Neural progenitor cell (in vitro differentiated cells): ENCODE results near the gene DTNB. TPM values are rescaled to one million over a fixed set of nuclear protein-coding genes. Genes with fewer than 3 reads are reported as not detected.
A peak's percentile ranks its signal among the peaks of the same experiment; 100 is the strongest.

ENCODE experiments used
- DNase-seq: peaks from one replicate; pipeline ENCODE4 v3.0.0-alpha.2; 2016; ENCODE audit warnings: low spot score
- H2AFZ ChIP-seq: fragments of 200-600 bp; sonication (generic); replicated peaks from 2 replicates; pipeline ENCODE4 v1.6.1; 2016; ENCODE audit warnings: antibody characterized with exemption
- H3F3A ChIP-seq: fragments of 200-600 bp; sonication (generic); 2 replicates; pipeline ENCODE4 v1.6.1; 2016; ENCODE audit warnings: antibody characterized with exemption, low read depth
- H3K27ac ChIP-seq: fragments of 200-600 bp; sonication (generic); 2 replicates; pipeline ENCODE4 v1.5.1; 2016; ENCODE audit warnings: mild to moderate bottlenecking
- H3K27me3 ChIP-seq: fragments of 200-600 bp; sonication (generic); 2 replicates; pipeline ENCODE4 v1.6.1; 2016; ENCODE audit warnings: mild to moderate bottlenecking, moderate library complexity
- H3K36me3 ChIP-seq: fragments of 200-600 bp; sonication (generic); 2 replicates; pipeline ENCODE4 v1.5.1; 2016
- H3K4me1 ChIP-seq: fragments of 200-600 bp; sonication (generic); 2 replicates; pipeline ENCODE4 v1.6.1; 2016; ENCODE audit warnings: mixed run types
- H3K4me2 ChIP-seq: fragments of 200-600 bp; sonication (generic); 2 replicates; pipeline ENCODE4 v1.6.1; 2016
- H3K4me3 ChIP-seq: fragments of 200-600 bp; sonication (generic); 2 replicates; pipeline ENCODE4 v1.5.1; 2016
- H3K79me2 ChIP-seq: fragments of 200-600 bp; sonication (generic); 2 replicates; pipeline ENCODE4 v1.6.1; 2016; ENCODE audit warnings: low read depth
- H3K9ac ChIP-seq: fragments of 200-600 bp; sonication (generic); 2 replicates; pipeline ENCODE4 v1.6.1; 2016
- H3K9me3 ChIP-seq: fragments of 200-600 bp; sonication (generic); 2 replicates; pipeline ENCODE4 v1.5.1; 2016; ENCODE audit warnings: low read depth
- H4K20me1 ChIP-seq: fragments of 200-600 bp; sonication (generic); 2 replicates; pipeline ENCODE4 v1.6.1; 2016; ENCODE audit warnings: low read depth
- H3K27ac Mint-ChIP-seq: 3 replicates; pipeline ENCODE4 v1.8.0; 2021; ENCODE audit warnings: mixed read lengths
- H3K27me3 Mint-ChIP-seq: 2 replicates; pipeline ENCODE4 v1.8.0; 2022; ENCODE audit warnings: low read depth, mild to moderate bottlenecking, inconsistent platforms, moderate library complexity, mixed read lengths; ENCODE audit not compliant: insufficient read depth
- H3K36me3 Mint-ChIP-seq: 3 replicates; pipeline ENCODE4 v1.8.0; 2021; ENCODE audit warnings: mixed read lengths
- H3K4me1 Mint-ChIP-seq: 3 replicates; pipeline ENCODE4 v1.8.0; 2021; ENCODE audit warnings: mixed read lengths
- H3K4me3 Mint-ChIP-seq: 3 replicates; pipeline ENCODE4 v1.8.0; 2021; ENCODE audit warnings: mild to moderate bottlenecking, moderate library complexity, mixed read lengths
- H3K9me3 Mint-ChIP-seq: 3 replicates; pipeline ENCODE4 v1.8.0; 2020; ENCODE audit warnings: mixed read lengths
- CTCF ChIP-seq: fragments of 200-600 bp; sonication (generic); IDR thresholded peaks from 2 replicates; pipeline ENCODE4 v1.5.1; 2017; ENCODE audit warnings: antibody characterized with exemption, mild to moderate bottlenecking
- EZH2 ChIP-seq: fragments of 200-600 bp; sonication (generic); IDR thresholded peaks from 2 replicates; pipeline ENCODE4 v1.6.1; 2017; ENCODE audit warnings: antibody characterized with exemption, mild to moderate bottlenecking, moderate library complexity
- EZH2phosphoT487 ChIP-seq: fragments of 200-600 bp; sonication (generic); IDR thresholded peaks from 2 replicates; pipeline ENCODE4 v1.6.1; 2017; ENCODE audit warnings: antibody characterized with exemption
- total RNA-seq: library from RNA; depleted of rRNA; stranded (reverse); fragments of >200 nt; gene quantifications from 2 replicates; pipeline ENCODE4 v1.2.3, GENCODE V29; 2015; ENCODE audit warnings: low replicate concordance

DTNB gene
- total RNA-seq, 1 donor from 2014 or later: 27.1 TPM

- no peaks in the 10 kb centered on the region for H3K79me2 ChIP-seq
These were observed 271.9 kb downstream of the DTNB start for GRCh38 chr2:25401307-25402026.

GRCh38 chr2:25400576-25401216 is 272.7 kb downstream of the DTNB start:
- H3K36me3 ChIP-seq: no peaks in the 10 kb centered on the region
- H3K9me3 ChIP-seq: no peaks in the 10 kb centered on the region
- H3K4me2 ChIP-seq: no peak overlapping the region
- H3K36me3 Mint-ChIP-seq: no peaks in the 10 kb centered on the region
- H3K27me3 Mint-ChIP-seq: peaks cover 2% of the 10 kb centered on the region
- H3K79me2 ChIP-seq: no peaks in the 10 kb centered on the region
- H3K4me3 Mint-ChIP-seq: no peak overlapping the region
- peaks cover 22% of the 10 kb centered on the region for H3K4me1 Mint-ChIP-seq
- H3K27me3 ChIP-seq: no peaks in the 10 kb centered on the region
- H3K4me1 ChIP-seq: peaks cover 4% of the 10 kb centered on the region
- H3K27ac Mint-ChIP-seq: peak overlapping the region; percentile 60
- no peak for TF ChIP-seq EZH2phosphoT487
- TF ChIP-seq CTCF: no peak
- no peak for TF ChIP-seq EZH2
- no peaks in the 10 kb centered on the region for H4K20me1 ChIP-seq
- no peak overlapping the region for H3K9ac ChIP-seq
- no peak overlapping the region for H3K4me3 ChIP-seq
- no peak for DNase-seq
- H3F3A ChIP-seq: no peaks in the 10 kb centered on the region
- no peak overlapping the region for H2AFZ ChIP-seq
- H3K9me3 Mint-ChIP-seq: no peaks in the 10 kb centered on the region
- no peak overlapping the region for H3K27ac ChIP-seq

More at GRCh38 chr2:25401307-25402026, 271.9 kb downstream of the DTNB start:
- H3K9me3 Mint-ChIP-seq: no peaks in the 10 kb centered on the region
- peaks cover 22% of the 10 kb centered on the region for H3K4me1 Mint-ChIP-seq
- peaks cover 2% of the 10 kb centered on the region for H3K27me3 Mint-ChIP-seq
- peak overlapping the region; percentile 47 for H3K27ac Mint-ChIP-seq
- H3K36me3 Mint-ChIP-seq: peaks cover under 1% of the 10 kb centered on the region
- Histone ChIP-seq H3K27me3 (no peaks in the 10 kb centered on the region), H2AFZ (no peak overlapping the region), H3K9me3 (no peaks in the 10 kb centered on the region), H3K9ac (no peak overlapping the region), H3F3A (no peaks in the 10 kb centered on the region), H3K4me3 (no peak overlapping the region), H4K20me1 (no peaks in the 10 kb centered on the region), H3K4me2 (no peak overlapping the region), H3K4me1 (peaks cover 4% of the 10 kb centered on the region), H3K27ac (no peak overlapping the region), H3K36me3 (no peaks in the 10 kb centered on the region)
- TF ChIP-seq EZH2phosphoT487: no peak
- no peak for TF ChIP-seq CTCF
- TF ChIP-seq EZH2: no peak
- DNase-seq: no peak
- H3K4me3 Mint-ChIP-seq: no peak overlapping the region

- Histone ChIP-seq H2AFZ (no peak overlapping the region), H3K36me3 (no peaks in the 10 kb centered on the region), H3K9me3 (no peaks in the 10 kb centered on the region), H3F3A (no peaks in the 10 kb centered on the region), H3K9ac (no peak overlapping the region), H3K27me3 (no peaks in the 10 kb centered on the region), H3K79me2 (no peaks in the 10 kb centered on the region), H3K4me3 (no peak overlapping the region), H4K20me1 (no peaks in the 10 kb centered on the region), H3K4me2 (no peak overlapping the region), H3K4me1 (peaks cover 4% of the 10 kb centered on the region), H3K27ac (no peak overlapping the region)
- TF ChIP-seq EZH2: no peak
- TF ChIP-seq CTCF: no peak
- TF ChIP-seq EZH2phosphoT487: no peak
- Mint-ChIP-seq H3K27ac (peak overlapping the region; percentile 60), H3K27me3 (peaks cover 2% of the 10 kb centered on the region), H3K9me3 (no peaks in the 10 kb centered on the region), H3K4me3 (no peak overlapping the region), H3K36me3 (no peaks in the 10 kb centered on the region), H3K4me1 (peaks cover 22% of the 10 kb centered on the region)
- DNase-seq: no peak
These were observed 273.2 kb downstream of the DTNB start for GRCh38 chr2:25400169-25400568.
